GM21717 (cell line): ENCODE data around the gene GRM3.

Experiments
- ATAC-seq: cut with Tn5 transposase; IDR thresholded peaks from one replicate; pipeline ENCODE4 v1.9.1; 2021; ENCODE audit warnings: mild to moderate bottlenecking, moderate library complexity; ENCODE audit not compliant: unreplicated experiment

GRM3 gene

DNA sequence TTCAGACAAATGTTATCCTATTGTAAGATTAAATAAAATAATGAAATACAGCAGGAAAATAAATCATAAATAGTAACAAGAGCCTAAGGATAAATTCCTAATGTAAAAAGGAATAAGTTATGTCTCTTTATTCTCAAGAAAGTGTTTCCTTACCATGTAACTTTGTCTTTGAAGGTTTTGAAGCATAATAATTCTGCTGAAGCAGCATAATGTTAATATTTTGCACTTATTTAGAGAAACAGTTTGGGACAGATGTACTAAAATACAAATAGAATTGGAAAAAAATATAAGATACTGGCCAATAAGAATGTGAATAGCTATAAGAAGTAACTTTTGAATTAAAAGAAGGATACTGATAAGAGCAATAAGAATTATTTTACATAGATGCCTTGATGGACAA lies 45.7 kb downstream of the GRM3 start:
- ATAC-seq, result no peak

DNA sequence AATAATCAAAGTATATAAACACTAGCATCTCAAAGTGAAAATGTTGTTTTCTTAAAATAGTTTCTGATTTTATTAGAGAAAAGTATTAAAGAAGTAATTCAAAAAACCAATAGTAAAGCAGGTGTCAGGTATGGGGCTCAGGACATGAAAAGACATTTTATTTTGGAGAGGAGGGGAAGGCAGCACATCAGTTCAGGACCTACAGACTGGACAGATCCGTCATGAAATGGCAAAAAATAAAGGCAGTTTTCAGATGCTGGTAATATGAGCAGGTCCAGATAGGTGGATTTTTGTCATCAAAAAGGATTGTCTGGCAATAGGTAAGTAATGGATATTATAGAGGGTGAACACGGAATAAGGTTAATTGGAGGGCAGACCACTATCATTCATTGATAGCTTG lies 49.0 kb downstream of the GRM3 start:
- ATAC-seq, result no peak

DNA sequence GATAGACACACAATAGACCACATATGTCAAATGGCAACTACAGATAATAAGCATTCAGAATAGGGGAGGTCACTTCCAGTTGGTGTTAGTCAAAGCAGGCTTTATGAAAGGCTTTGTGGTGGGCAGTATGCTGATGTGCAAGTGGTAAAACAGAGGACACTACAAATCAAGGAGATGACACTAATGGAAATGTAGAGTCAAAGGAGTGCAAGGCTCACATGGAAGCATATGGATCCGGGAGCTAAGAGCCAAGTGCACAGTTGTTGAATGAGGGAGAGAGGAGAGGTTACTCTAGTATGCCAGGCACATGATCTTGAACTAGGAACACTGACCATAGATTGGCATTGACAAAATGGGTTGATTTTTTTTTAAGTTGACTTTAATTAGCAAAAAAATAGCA lies 62.7 kb downstream of the GRM3 start:
- ATAC-seq, result no peak

DNA sequence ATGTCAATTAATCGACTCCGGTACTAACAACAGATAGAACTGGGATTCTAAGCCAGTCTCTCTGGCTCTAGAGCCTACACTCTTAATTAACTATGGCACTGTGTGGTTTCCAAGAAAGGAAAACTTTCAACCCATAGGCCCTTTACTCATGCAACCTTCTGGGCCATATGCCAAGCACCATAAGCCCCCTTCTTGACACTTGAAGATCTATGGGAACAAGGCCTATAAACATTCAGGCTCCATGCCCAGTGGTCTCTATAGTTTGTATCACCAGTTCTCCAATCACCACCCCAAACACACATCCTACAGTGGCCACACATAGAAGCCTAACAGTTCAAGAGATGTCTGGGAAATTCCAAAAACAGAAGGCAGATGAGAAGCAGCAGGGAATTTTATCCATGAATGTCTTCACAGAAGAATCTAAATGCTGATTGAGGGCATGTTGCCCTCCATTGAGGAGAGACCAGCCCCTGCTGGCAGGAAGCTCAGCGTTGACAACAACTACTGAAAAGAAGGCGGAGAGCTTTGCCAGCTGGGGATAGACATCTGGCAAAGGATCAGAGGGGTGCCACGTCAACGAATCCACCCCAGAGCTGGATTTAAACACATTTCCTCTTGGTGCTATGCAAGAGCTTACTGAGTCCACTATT lies 64.4 kb downstream of the GRM3 start:
- no peak for ATAC-seq

DNA sequence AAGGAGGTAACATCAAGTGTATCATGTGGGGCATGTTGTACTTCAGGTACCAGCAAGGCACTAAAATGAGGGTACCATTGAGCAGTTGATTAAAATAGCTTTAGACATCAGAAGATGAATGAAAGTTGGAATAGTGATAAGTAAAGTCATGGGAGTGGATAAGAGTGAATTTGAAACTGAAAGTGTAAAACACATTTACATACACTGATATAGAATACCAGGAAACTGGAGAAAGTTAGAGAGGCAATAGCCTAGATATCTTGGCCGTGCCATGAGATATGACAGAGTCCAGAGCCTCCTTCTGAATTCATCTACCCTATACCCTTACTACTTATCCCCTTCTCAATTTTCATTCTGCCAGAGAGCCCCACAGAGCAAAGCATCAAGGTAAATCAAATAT lies 76.6 kb downstream of the GRM3 start:
- no peak for ATAC-seq

DNA sequence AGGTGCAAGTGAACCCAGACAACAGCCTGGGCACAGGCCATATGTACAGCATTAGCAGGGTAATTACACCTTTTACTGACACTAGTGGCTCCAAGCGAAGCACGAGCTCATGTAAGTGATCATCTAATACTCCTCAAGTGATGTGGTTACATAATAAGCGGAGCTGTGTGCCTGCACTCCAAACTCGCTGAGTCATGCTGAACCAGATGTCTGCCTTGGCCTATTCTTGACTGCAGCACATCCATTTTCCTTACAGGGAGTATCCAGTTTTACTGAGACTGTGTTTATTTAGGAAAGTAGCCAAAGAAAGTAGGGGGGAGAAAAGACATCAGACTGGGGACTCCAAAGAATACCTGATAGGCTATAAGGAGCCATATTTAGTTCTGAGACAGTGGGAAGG lies 90.1 kb downstream of the GRM3 start:
- ATAC-seq, result no peak

DNA sequence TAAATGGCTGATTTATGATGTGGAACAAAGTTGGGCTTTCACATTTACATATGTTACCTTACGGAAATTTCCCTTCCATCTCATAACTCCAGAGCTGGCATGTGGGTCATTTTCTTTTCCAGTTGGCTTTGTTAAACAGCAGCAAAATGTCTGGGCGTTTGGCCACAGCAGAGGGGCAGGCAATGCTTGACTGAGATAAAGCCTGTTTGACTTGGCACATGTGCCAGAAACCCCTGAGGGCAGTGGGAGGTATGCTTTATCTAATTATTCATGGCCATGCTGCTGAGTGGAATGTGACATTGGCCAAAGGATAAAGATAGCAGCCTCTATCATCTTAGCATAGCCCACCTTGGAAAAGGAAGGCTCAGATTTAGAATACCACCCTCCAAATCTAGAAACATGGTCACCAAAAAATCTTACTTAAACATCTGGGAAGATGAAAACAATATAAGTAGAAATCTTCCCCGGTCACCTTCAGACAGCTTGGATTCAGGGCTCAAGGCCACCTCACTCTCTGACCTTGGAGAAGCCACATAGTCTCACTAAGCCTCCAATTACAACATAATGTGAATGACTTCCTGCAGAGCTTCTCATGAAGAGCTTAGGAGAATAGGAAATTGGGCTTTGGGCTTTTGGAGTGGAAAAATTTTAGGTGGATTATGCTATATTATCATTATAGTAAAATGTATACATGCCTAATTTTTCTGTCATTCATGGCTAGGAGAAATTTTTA lies 101.5 kb downstream of the GRM3 start:
- ATAC-seq, result no peak

DNA sequence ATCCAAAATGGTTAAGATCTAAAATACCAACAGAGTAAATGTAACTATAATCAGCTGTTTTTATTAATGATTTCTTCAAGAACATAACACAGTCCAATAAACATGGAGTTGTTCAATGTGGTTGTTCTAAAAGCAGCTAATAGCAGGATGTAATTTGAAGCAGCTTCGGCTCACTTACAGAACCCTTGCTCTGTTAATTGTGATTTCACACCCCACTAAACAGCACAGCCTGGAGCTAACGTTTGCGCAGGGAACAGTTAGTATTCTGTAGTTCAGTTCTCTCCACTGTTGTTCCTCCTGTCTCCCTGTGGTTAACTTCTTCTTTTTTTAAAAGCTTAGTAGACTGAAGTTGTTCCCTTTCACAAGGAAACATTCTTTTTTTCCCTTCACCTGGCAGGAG lies 104.0 kb downstream of the GRM3 start:
- ATAC-seq, result no peak

DNA sequence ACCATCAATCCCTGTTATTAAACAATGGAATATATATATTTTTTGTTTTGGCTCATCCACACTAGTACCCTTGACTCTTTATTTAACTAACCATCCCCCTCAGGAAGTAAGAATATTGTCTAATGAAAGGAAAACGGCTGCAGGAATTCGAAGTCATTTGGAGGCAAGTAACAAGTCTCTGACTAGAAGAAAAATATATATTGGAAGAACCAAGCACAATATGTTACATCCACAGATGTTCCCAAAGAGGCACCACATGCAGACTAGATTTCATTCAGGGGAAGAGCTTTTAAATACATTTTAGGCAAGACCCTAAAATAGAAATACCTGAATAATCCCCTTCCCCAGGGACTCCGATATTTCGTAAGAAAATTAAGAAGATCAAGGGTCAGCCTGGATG lies 104.5 kb downstream of the GRM3 start:
- no peak for ATAC-seq

DNA sequence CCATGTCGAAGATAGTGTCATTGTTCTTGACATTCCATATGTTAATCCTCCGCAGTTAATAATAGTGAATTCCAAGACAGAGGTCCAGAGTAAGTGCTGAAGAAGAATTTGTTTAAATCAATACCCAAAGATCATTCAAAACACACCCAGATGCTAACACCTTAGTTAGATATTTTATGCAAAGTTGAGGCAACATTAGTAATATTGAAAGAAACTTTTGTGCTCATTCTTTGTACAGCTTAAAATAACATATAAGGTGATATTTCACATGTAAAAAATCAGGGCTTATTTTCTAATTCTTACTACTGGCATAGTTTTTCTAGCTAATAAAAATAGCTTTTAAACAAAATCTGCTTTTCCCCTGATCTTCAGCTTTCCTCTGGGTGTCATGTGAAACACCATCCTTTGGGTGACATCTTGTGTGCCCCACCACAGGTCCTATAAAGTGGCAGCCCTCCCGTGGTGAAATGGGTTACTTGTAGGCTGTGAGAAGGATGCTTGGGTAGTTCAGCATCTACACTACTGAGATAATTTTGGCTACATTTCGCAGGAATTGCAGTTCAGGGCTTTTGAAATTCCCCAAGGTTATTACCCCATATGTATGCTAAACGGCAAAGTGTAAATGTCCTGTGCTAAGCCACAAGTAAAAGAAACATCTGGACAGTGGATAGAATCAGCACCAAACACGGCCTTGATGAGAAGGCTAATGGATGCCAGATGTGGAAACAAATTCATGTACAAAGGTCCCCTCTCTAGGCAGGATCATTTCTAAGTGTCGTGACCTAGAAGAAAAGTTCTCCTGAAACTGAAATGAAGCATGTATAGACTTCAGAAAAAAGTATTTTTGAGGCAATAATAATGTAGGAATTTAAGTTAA lies 105.4 kb downstream of the GRM3 start:
- ATAC-seq, result peak; percentile 76

DNA sequence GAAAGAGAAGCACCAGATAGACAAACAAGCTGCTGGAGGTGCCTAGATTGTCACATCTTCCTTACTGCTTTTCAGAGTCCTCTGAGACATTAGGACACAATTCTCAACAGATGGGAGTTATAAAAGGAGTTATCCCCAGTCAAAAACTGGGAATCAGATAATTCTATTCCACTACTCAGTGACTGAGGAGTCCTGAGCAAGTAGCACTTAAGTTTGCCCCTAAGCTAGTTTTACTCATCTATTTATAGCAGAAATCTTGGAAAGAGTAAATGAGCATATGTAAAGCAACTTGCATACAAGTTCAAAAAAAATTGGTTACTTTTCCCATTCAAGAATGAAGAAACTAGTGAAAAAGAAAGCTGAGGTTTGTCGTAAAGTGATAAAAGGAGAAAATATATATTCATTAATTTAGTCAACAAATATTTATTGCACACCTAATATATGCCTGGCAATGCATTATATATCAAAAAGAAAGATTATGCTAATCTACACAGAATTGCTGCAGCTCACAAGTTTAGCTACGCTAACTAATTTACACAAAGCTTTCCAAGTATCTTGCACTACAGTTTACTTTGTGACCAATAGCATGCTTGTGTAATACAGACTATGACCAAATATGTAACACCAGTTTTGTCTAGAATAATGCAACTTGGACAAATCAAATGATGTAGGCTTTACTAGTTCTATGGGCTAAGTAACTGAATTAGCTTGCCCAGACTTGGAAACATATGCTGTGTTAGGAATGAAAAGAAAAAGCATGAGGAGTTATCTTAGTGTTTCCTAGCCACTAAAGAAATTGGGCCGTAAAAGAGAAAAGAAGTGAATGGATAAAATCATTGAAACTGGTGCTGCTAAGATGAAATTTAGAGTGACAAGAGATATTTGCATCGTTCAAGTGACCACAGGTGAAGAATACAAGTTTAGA lies 106.3 kb downstream of the GRM3 start:
- no peak for ATAC-seq

DNA sequence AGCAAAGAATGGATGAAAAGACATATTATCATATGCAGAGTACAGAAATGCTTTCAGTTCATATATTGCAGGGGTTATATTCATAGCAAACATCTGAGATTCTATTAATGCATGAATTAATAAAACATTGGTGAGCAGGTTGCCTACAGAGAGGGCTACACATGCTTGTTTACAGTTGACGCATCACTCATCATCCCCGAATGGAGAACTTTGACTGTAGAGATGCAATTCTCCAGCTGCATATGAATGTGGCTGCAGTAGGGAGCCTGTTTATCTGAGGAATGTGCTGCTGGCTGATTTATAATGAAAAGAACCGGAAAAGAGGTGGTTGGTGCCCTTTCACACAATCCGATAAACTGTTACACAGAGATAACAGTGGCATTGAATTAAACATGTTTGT lies 116.5 kb downstream of the GRM3 start:
- ATAC-seq, result no peak

DNA sequence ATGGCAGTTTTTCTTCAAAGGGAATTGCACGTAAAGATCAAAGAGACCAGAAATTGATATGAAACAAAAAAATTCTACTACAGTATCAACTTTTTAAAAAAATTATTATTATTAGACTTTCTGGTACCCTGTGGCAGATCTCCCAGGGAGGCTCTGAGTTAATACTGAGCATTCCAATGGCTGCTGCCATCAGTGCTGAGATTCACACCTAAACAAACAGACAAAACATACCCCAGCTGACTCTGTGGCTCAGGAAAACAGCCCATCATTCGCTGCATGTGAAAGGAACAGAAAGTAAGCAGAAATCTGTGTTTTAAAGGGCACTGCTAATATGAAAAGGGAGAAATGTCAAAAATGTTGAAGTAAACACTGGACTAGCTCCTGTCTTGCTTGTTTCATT lies 118.4 kb downstream of the GRM3 start:
- ATAC-seq, result no peak

DNA sequence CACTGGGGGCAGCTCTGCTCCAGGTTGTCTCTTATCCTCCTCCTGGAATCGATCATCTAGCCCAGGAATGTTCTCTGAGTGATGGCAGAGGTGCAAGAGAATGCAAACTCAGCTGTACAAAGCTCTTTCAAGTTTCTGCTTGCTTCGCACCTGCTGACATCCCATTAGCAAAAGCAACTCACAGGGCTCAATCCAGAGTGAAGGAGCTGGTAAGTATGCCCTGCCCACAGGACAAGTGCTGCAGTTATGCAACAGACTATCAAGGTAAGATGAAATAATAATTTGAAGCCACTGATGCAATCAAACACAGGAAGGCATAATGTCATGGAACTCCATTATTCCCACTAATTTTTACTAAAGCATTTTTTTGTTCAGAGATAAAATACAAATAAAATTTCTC lies 122.2 kb downstream of the GRM3 start:
- no peak for ATAC-seq

DNA sequence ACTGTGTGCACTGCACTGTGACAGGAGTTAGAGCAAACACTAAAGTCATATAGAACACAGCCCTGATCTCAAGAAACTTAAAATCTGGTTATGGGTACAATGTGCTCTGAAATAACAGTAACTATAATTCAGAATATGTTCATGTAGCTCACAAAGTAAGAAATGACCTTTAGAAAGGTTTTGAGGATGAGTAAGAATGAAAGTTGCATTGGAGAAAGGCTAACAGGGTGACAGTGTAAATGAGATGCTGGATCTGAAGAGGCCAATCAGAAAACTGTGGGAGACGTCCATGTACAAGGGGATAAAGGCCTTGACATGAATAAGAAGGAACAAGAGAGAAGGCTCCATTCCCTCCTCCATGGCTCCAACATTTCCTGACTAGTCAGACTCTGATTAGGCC lies 124.7 kb downstream of the GRM3 start:
- ATAC-seq, result peak; percentile 49

DNA sequence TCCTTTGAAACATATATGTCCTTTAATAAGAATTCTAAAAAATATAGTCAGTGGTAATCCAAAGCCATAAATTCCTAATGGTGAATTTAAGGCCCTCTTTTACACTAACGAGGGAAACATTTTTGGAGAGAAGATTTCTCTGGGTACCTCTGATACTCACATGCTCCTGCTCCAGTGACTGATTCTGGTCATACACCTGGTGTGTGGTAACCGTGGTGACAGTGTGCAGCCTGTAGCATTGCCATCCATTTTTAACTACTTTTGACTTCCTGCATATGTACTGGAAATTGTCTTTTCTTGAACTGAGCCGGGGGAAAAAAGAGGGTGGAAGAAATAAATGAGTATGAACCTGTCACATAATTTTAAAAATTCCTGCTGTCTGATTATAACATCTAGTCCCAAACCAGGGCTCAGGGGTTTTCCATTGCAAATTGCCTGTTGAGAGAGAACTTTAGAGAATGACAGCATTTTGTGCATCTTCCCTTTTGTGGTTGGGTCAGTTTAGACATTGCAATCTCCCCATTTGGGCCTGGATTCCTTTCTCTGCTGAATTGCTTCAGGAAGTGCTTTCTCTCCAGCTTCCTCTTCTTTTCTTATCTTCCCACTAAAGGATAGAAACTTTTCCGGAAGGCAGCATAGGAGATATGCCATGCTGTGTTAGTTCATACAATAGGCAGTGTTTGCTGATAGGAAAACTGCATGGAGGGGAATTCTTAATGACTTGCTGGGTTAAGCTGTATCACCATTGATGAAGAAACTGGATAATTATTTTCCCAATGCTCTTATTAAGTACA lies 125.5 kb downstream of the GRM3 start:
- peak; percentile 94 for ATAC-seq

DNA sequence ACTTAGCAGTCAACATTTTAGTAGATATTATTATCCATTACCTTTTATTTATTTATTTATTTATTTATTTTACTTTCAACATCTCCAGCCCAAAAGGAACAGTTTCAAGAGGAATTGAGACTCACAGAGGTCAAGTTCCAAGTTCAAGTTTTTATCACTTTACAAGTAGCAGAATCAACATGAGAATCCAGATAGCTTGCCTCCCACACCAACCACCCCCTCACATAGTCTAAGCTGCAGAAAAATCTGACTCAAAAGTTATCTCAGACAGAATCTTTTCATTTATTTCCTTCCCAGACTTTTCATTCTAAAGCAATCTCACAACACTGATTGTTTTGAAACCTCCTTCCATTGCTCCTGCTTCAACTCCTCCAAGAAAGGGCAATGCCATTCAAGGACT lies 129.6 kb downstream of the GRM3 start:
- no peak for ATAC-seq

DNA sequence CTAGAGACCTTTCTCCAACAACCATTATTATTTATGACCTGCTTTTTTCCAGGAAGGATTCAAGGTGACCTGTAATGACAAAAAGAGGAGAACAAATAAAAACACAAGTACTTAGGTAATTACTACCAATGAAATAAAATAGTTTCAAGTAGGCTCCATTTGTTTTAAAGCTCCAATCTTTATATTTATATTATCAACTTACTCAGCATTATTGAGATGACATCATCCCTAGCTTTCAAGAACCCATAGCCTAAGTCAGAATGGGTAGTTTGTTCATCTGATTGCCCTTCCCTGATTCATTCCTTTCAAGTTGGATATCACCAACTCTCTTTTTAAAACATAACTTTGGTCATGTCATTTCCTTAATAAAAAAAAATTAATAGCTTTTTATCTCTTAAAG lies 131.5 kb downstream of the GRM3 start:
- no peak for ATAC-seq

DNA sequence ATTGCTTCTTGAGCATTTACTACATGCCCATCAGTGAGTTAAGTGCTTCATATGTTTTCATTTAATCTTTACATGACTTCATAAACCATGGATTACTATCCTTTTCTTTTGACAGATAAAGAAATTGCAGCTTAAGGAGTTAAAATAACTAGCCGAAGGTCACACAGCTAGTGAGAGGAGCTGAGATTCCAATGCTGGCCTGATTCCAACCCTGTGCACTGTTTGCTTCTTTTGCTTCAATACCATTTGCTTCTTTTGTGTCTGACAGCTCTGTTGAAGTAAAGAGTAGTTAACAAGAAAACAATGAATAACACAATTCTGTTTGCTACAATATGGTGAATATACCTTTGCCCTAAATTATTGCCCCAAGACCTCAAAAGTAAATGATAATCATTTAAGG lies 132.4 kb downstream of the GRM3 start:
- no peak for ATAC-seq

DNA sequence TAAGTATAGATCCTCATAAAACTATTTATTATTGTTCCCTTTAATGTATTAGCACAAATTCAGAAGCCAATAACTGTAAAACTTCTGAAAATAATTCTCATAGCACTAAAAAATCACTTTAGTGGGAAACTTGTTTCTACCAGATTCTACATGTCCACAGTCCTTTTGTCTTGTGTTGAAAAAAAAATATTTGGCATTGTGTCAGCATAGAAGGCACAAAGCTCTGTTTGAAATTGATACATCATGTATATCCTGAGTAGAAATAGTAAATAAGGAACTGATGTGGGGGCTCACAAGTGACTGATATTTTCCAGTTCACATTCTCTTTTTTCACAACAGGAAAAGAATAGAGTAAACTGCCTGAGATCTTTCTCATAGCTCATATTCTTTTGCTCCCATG lies 134.6 kb downstream of the GRM3 start:
- ATAC-seq, result no peak
